Activated naive CD4-positive, alpha-beta T cell treated with anti-CD3 and anti-CD28 coated beads for 36 hours (primary cell): ENCODE results near the gene GRM1. TPM values are rescaled to one million over a fixed set of nuclear protein-coding genes. Genes with fewer than 3 reads are reported as not detected.

ENCODE experiments used
- CTCF ChIA-PET: fragments of 350-600 bp; sonication (Branson Sonifier 250); formaldehyde crosslinking; loops from one replicate; lab custom pipeline; 2021; ENCODE audit warnings: antibody characterized with exemption; lab: Charles Lee
- DNase-seq: peaks from one replicate; pipeline ENCODE4 v3.0.0-alpha.2; 2020
- H3K27ac Mint-ChIP-seq: one replicate; pipeline ENCODE4 v1.8.0; 2021; ENCODE audit warnings: mild to moderate bottlenecking, mixed read lengths
- H3K27me3 Mint-ChIP-seq: one replicate; pipeline ENCODE4 v1.8.0; 2021; ENCODE audit warnings: low read depth, mixed read lengths
- H3K36me3 Mint-ChIP-seq: one replicate; pipeline ENCODE4 v1.8.0; 2021; ENCODE audit warnings: low read depth, mixed read lengths
- H3K4me1 Mint-ChIP-seq: one replicate; pipeline ENCODE4 v1.8.0; 2021; ENCODE audit warnings: low read depth, mixed read lengths
- H3K4me3 Mint-ChIP-seq: one replicate; pipeline ENCODE4 v1.8.0; 2021; ENCODE audit warnings: mild to moderate bottlenecking, moderate library complexity, mixed read lengths
- H3K9me3 Mint-ChIP-seq: one replicate; pipeline ENCODE4 v1.8.0; 2021; ENCODE audit warnings: mixed read lengths
- intact Hi-C: fragments of 100-400 bp; cut with micrococcal nuclease; formaldehyde crosslinking; loops from one replicate; pipeline ENCODE4 v1.15.1; 2023
- total RNA-seq, 2 experiments: library from RNA; stranded (reverse); gene quantifications; one replicate each; pipeline ENCODE4 v1.2.3, GENCODE V29; 2021

Gene GRM1
- total RNA-seq, 2 experiments from 2014 or later = not detected

GRCh38 chr6:146429831-146430230, 401.0 kb downstream of the GRM1 start:
- CTCF ChIA-PET = interaction anchor here (1.8 kb wide), 1 partner anchor 10 kb away, joined by 3 read pairs; no protein-coding TSS in a partner anchor
- DNase-seq = no peak
- H3K9me3 Mint-ChIP-seq = no peaks in the 10 kb centered on the region
- no peaks in the 10 kb centered on the region for H3K4me1 Mint-ChIP-seq
- intact Hi-C loops = no loop called here
- H3K36me3 Mint-ChIP-seq = no peaks in the 10 kb centered on the region
- peaks cover 15% of the 10 kb centered on the region for H3K27me3 Mint-ChIP-seq
- H3K27ac Mint-ChIP-seq = no peak overlapping the region
- H3K4me3 Mint-ChIP-seq = no peak overlapping the region

GRCh38 chr6:146433881-146434731, 405.2 kb downstream of the GRM1 start:
- no peak overlapping the region for H3K27ac Mint-ChIP-seq
- no peak for DNase-seq
- H3K9me3 Mint-ChIP-seq = no peaks in the 10 kb centered on the region
- no peaks in the 10 kb centered on the region for H3K36me3 Mint-ChIP-seq
- no peak overlapping the region for H3K4me3 Mint-ChIP-seq
- H3K27me3 Mint-ChIP-seq = peaks cover 31% of the 10 kb centered on the region
- H3K4me1 Mint-ChIP-seq = no peaks in the 10 kb centered on the region
- intact Hi-C loops = no loop called here
- CTCF ChIA-PET = interaction anchor here (0.7 kb wide), 1 partner anchor 74 kb away, joined by 3 read pairs; no protein-coding TSS in a partner anchor

- no peak overlapping the region for H3K27ac Mint-ChIP-seq
- CTCF ChIA-PET = no interaction called here
- H3K36me3 Mint-ChIP-seq = no peaks in the 10 kb centered on the region
- H3K4me1 Mint-ChIP-seq = no peaks in the 10 kb centered on the region
- H3K27me3 Mint-ChIP-seq = peaks cover 34% of the 10 kb centered on the region
- intact Hi-C loops = no loop called here
- DNase-seq = no peak
- H3K9me3 Mint-ChIP-seq = no peaks in the 10 kb centered on the region
- no peak overlapping the region for H3K4me3 Mint-ChIP-seq
Observed at GRCh38 chr6:146434732-146435390, 406.0 kb downstream of the GRM1 start.

- intact Hi-C loops = no loop called here
- CTCF ChIA-PET = interaction anchor here (0.6 kb wide), 2 partner anchors 62 to 423 kb away, joined by 3 to 4 read pairs; no protein-coding TSS in a partner anchor
- no peaks in the 10 kb centered on the region for H3K36me3 Mint-ChIP-seq
Observed at GRCh38 chr6:146441907-146442306, 413.0 kb downstream of the GRM1 start.

GRCh38 chr6:146444189-146444588, 415.3 kb downstream of the GRM1 start:
- Mint-ChIP-seq H3K27ac (no peak overlapping the region), H3K4me1 (no peaks in the 10 kb centered on the region), H3K27me3 (peaks cover 18% of the 10 kb centered on the region), H3K9me3 (peaks cover 7% of the 10 kb centered on the region), H3K4me3 (no peak overlapping the region), H3K36me3 (no peaks in the 10 kb centered on the region)
- CTCF ChIA-PET = no interaction called here
- DNase-seq = no peak
- intact Hi-C loops = no loop called here

More at GRCh38 chr6:146441907-146442306, 413.0 kb downstream of the GRM1 start:
- no peak overlapping the region for H3K27ac Mint-ChIP-seq
- H3K27me3 Mint-ChIP-seq = peaks cover 25% of the 10 kb centered on the region
- H3K4me3 Mint-ChIP-seq = no peak overlapping the region
- no peaks in the 10 kb centered on the region for H3K4me1 Mint-ChIP-seq
- no peak for DNase-seq
- H3K9me3 Mint-ChIP-seq = no peaks in the 10 kb centered on the region

- no peaks in the 10 kb centered on the region for H3K36me3 Mint-ChIP-seq
- no peak for DNase-seq
- no peaks in the 10 kb centered on the region for H3K4me1 Mint-ChIP-seq
- intact Hi-C loops = no loop called here
- CTCF ChIA-PET = no interaction called here
- no peak overlapping the region for H3K4me3 Mint-ChIP-seq
- peaks cover 8% of the 10 kb centered on the region for H3K9me3 Mint-ChIP-seq
- H3K27me3 Mint-ChIP-seq = peaks cover 13% of the 10 kb centered on the region
- no peak overlapping the region for H3K27ac Mint-ChIP-seq
Observed at GRCh38 chr6:146445233-146445632, 416.4 kb downstream of the GRM1 start.

- Mint-ChIP-seq H3K27me3 (peaks cover 3% of the 10 kb centered on the region), H3K9me3 (peaks cover 18% of the 10 kb centered on the region), H3K4me3 (no peak overlapping the region), H3K27ac (no peak overlapping the region), H3K4me1 (no peaks in the 10 kb centered on the region), H3K36me3 (no peaks in the 10 kb centered on the region)
- intact Hi-C loops = no loop called here
- no peak for DNase-seq
- CTCF ChIA-PET = interaction anchor here (0.6 kb wide), 1 partner anchor 89 kb away, joined by 4 read pairs; no protein-coding TSS in a partner anchor
Observed at GRCh38 chr6:146456886-146457285, 428.0 kb downstream of the GRM1 start.

- CTCF ChIA-PET = no interaction called here
- H3K9me3 Mint-ChIP-seq = peaks cover 21% of the 10 kb centered on the region
- no peaks in the 10 kb centered on the region for H3K27me3 Mint-ChIP-seq
- H3K4me1 Mint-ChIP-seq = no peaks in the 10 kb centered on the region
- DNase-seq = no peak
- no peak overlapping the region for H3K4me3 Mint-ChIP-seq
- no peak overlapping the region for H3K27ac Mint-ChIP-seq
- intact Hi-C loops = no loop called here
- no peaks in the 10 kb centered on the region for H3K36me3 Mint-ChIP-seq
Observed at GRCh38 chr6:146460941-146461340, 432.1 kb downstream of the GRM1 start.

- Mint-ChIP-seq H3K4me3 (no peak overlapping the region), H3K27ac (no peak overlapping the region), H3K4me1 (no peaks in the 10 kb centered on the region), H3K27me3 (no peaks in the 10 kb centered on the region), H3K9me3 (no peaks in the 10 kb centered on the region), H3K36me3 (no peaks in the 10 kb centered on the region)
- CTCF ChIA-PET = interaction anchor here (0.6 kb wide), 1 partner anchor 46 kb away, joined by 3 read pairs; no protein-coding TSS in a partner anchor
- no peak for DNase-seq
- intact Hi-C loops = no loop called here
Observed at GRCh38 chr6:146470091-146470770, 441.4 kb downstream of the GRM1 start.

GRCh38 chr6:146472918-146473317, 444.1 kb downstream of the GRM1 start:
- Mint-ChIP-seq H3K4me1 (no peaks in the 10 kb centered on the region), H3K9me3 (no peaks in the 10 kb centered on the region), H3K36me3 (no peaks in the 10 kb centered on the region), H3K27ac (no peak overlapping the region), H3K4me3 (no peak overlapping the region), H3K27me3 (no peaks in the 10 kb centered on the region)
- CTCF ChIA-PET = interaction anchor here (1.0 kb wide), 1 partner anchor 10 kb away, joined by 4 read pairs; no protein-coding TSS in a partner anchor
- DNase-seq = no peak
- intact Hi-C loops = no loop called here

GRCh38 chr6:146481527-146481926, 452.7 kb downstream of the GRM1 start:
- CTCF ChIA-PET = no interaction called here
- Mint-ChIP-seq H3K27ac (no peak overlapping the region), H3K4me1 (no peaks in the 10 kb centered on the region), H3K36me3 (no peaks in the 10 kb centered on the region), H3K27me3 (no peaks in the 10 kb centered on the region), H3K9me3 (peaks cover 2% of the 10 kb centered on the region), H3K4me3 (no peak overlapping the region)
- DNase-seq = no peak
- intact Hi-C loops = no loop called here

GRCh38 chr6:146484411-146484810, 455.5 kb downstream of the GRM1 start:
- Mint-ChIP-seq H3K4me1 (no peaks in the 10 kb centered on the region), H3K4me3 (no peak overlapping the region), H3K36me3 (no peaks in the 10 kb centered on the region), H3K9me3 (peaks cover 2% of the 10 kb centered on the region), H3K27ac (no peak overlapping the region), H3K27me3 (no peaks in the 10 kb centered on the region)
- CTCF ChIA-PET = no interaction called here
- no peak for DNase-seq
- intact Hi-C loops = no loop called here
